Upper lobe of left lung (tissue), 6 donors: ENCODE data around the gene EMC1. TPM values are rescaled to one million over a fixed set of nuclear protein-coding genes. Genes with fewer than 3 reads are reported as not detected.
"Not testable (repeated sequence)": the region's sequence is repeated elsewhere in the genome, so short reads cannot be mapped to it uniquely, and the experiment has no call there.

Experiments used
- ATAC-seq, 2 donors: fragments of 200-7000 bp; cut with Tn5 transposase; one replicate each; pipeline ENCODE4 v1.9.1; 2022; ENCODE audit warnings: mild to moderate bottlenecking in 2 of 2, moderate library complexity in 2 of 2; ENCODE audit not compliant: low FRiP score in 2 of 2
- DNase-seq, 2 donors: peaks; one replicate each; pipeline ENCODE4 v3.0.0-alpha.2; 2019 to 2020
- H3K27ac ChIP-seq, 4 donors: fragments of 200-600 bp; sonication (generic); one replicate each; pipeline ENCODE4 v1.5.1; 2016 to 2019
- H3K27me3 ChIP-seq, 4 donors: fragments of 200-600 bp; sonication (generic); one replicate each; pipeline ENCODE4 v1.5.1; 2017 to 2019
- H3K36me3 ChIP-seq, 4 donors: fragments of 200-600 bp; sonication (generic); one replicate each; pipeline ENCODE4 v1.5.1; 2016 to 2019
- H3K4me1 ChIP-seq, 4 donors: fragments of 200-600 bp; sonication (generic); one replicate each; pipeline ENCODE4 v1.5.1; 2018 to 2019
- H3K4me3 ChIP-seq, 4 donors: fragments of 200-600 bp; sonication (generic); one replicate each; pipeline ENCODE4 v1.5.1; 2017 to 2019; ENCODE audit warnings: mild to moderate bottlenecking in 2 of 4, moderate library complexity in 1 of 4
- H3K9me3 ChIP-seq, 4 donors: fragments of 200-600 bp; sonication (generic); one replicate each; pipeline ENCODE4 v1.5.1; 2018 to 2019
- CTCF ChIP-seq, 6 experiments: fragments of 450-650 bp in 4 of 6; fragments of 200-600 bp in 2 of 6; sonication (generic) in 2 of 6; IDR thresholded peaks; one replicate each; pipeline ENCODE4 v1.5.1; 2016 to 2019; ENCODE audit warnings: antibody characterized with exemption in 6 of 6
- EP300 ChIP-seq, 4 donors: sonication (generic); formaldehyde crosslinking; IDR thresholded peaks; one replicate each; pipeline ENCODE4 v1.5.1; 2017; ENCODE audit warnings: antibody characterized with exemption in 4 of 4, control low read depth in 2 of 4
- POLR2A ChIP-seq, 4 donors: fragments of 450-650 bp; IDR thresholded peaks; one replicate each; pipeline ENCODE4 v1.5.1; 2016 to 2017; ENCODE audit warnings: antibody characterized with exemption in 4 of 4, mild to moderate bottlenecking in 2 of 4
- POLR2AphosphoS5 ChIP-seq, 2 donors: sonication (generic); formaldehyde crosslinking; IDR thresholded peaks; one replicate each; pipeline ENCODE4 v1.5.1; 2017; ENCODE audit warnings: antibody characterized with exemption in 2 of 2
- WGBS, 2 donors: methylation state at CpG; one replicate each; pipeline ENCODE4 v1.1.5; 2017 to 2018; 5-methylcytosine and 5-hydroxymethylcytosine counted together
- total RNA-seq, 6 donors: library from RNA; depleted of rRNA in 4 of 6; stranded (reverse); fragments of >200 nt in 4 of 6; gene quantifications; one replicate each; pipeline versions ENCODE4 v1.1.0 to v1.2.1, GENCODE V29; 2016 to 2021
- donor health status: DM: no; HTN: no; CAD: no; lungs with moderate emphysema.
- donor health status: DM: no; HTN: yes; CAD: no; lungs with severe emphysema.

Gene EMC1
- total RNA-seq, 6 donors from 2014 or later, result 31.7 to 65.0 (median 41.9) TPM

GRCh38 chr1:19220080-19220846 lies 31.1 kb downstream of the EMC1 start:
- DNase-seq, result no peak
- ATAC-seq, result no peak
- Histone ChIP-seq H3K9me3 (no peaks in the 10 kb centered on the region), H3K27me3 (no peaks in the 10 kb centered on the region), H3K36me3 (peaks cover 21 to 92% (median 57%) of the 10 kb centered on the region in 4 donors), H3K4me3 (no peak overlapping the region), H3K4me1 (peaks cover 0 to 4% (median 2%) of the 10 kb centered on the region in 4 donors), H3K27ac (peak overlapping the region in 1 of 4 donors; percentile 72)
- WGBS, 2 donors, result 92 to 99% methylated on average over 8 of the region's 8 CpGs
- TF ChIP-seq EP300 (IDR thresholded peaks at IDR 0.05) (no peak), POLR2AphosphoS5 (IDR thresholded peaks at IDR 0.05) (no peak), CTCF (IDR thresholded peaks at IDR 0.05) (no peak), POLR2A (IDR thresholded peaks at IDR 0.05) (no peak)

GRCh38 chr1:19219451-19219850 lies 31.9 kb downstream of the EMC1 start:
- H3K27me3 ChIP-seq, result no peaks in the 10 kb centered on the region
- TF ChIP-seq CTCF (IDR thresholded peaks at IDR 0.05), result no peak
- TF ChIP-seq EP300 (IDR thresholded peaks at IDR 0.05), result no peak
- TF ChIP-seq POLR2A (IDR thresholded peaks at IDR 0.05), result no peak
- TF ChIP-seq POLR2AphosphoS5 (IDR thresholded peaks at IDR 0.05), result no peak
- no peak overlapping the region for H3K27ac ChIP-seq
- no peaks in the 10 kb centered on the region for H3K9me3 ChIP-seq
- no peak overlapping the region for H3K4me3 ChIP-seq
- 95% methylated on average over 6 to 7 of the region's 7 CpGs for WGBS, 2 donors
- no peak for ATAC-seq
- H3K36me3 ChIP-seq, result peaks cover 18 to 84% (median 50%) of the 10 kb centered on the region in 4 donors
- peaks cover 0 to 4% (median 2%) of the 10 kb centered on the region in 4 donors for H3K4me1 ChIP-seq
- DNase-seq, result no peak

- peaks cover 7 to 18% (median 10%) of the 10 kb centered on the region in 4 donors for H3K4me1 ChIP-seq
- not testable (repeated sequence) for H3K27ac ChIP-seq, H3K4me3 ChIP-seq, DNase-seq, H3K27me3 ChIP-seq, ATAC-seq, H3K9me3 ChIP-seq
- WGBS, 2 donors, result 91 to 99% methylated on average over 4 of the region's 4 CpGs
- H3K36me3 ChIP-seq, result peaks cover 16 to 68% (median 25%) of the 10 kb centered on the region in 4 donors
These were observed 34.7 kb downstream of the EMC1 start for GRCh38 chr1:19216585-19216984.

- WGBS, 2 donors, result 97 to 100% methylated on average over 1 of the region's 1 CpG
- H3K36me3 ChIP-seq, result peaks cover 2 to 38% (median 8%) of the 10 kb centered on the region in 4 donors
These were observed 37.7 kb downstream of the EMC1 start for GRCh38 chr1:19213580-19213979.

GRCh38 chr1:19212167-19212566 lies 39.2 kb downstream of the EMC1 start:
- Histone ChIP-seq H3K9me3 (no peaks in the 10 kb centered on the region), H3K27ac (no peak overlapping the region), H3K36me3 (peaks cover 0 to 24% (median 6%) of the 10 kb centered on the region in 4 donors), H3K4me3 (no peak overlapping the region), H3K27me3 (no peaks in the 10 kb centered on the region), H3K4me1 (peaks cover 27 to 49% (median 34%) of the 10 kb centered on the region in 4 donors)
- TF ChIP-seq CTCF (IDR thresholded peaks at IDR 0.05) (no peak), EP300 (IDR thresholded peaks at IDR 0.05) (no peak), POLR2A (IDR thresholded peaks at IDR 0.05) (no peak), POLR2AphosphoS5 (IDR thresholded peaks at IDR 0.05) (no peak)
- ATAC-seq (no peak), DNase-seq (no peak)

More at GRCh38 chr1:19213580-19213979, 37.7 kb downstream of the EMC1 start:
- H3K4me1 ChIP-seq, result peaks cover 18 to 36% (median 24%) of the 10 kb centered on the region in 4 donors
- DNase-seq (no peak), ATAC-seq (no peak)
- no peak overlapping the region for H3K4me3 ChIP-seq
- H3K9me3 ChIP-seq, result no peaks in the 10 kb centered on the region
- TF ChIP-seq POLR2A (IDR thresholded peaks at IDR 0.05) (no peak), EP300 (IDR thresholded peaks at IDR 0.05) (no peak), CTCF (IDR thresholded peaks at IDR 0.05) (no peak), POLR2AphosphoS5 (IDR thresholded peaks at IDR 0.05) (no peak)
- no peak overlapping the region for H3K27ac ChIP-seq
- no peaks in the 10 kb centered on the region for H3K27me3 ChIP-seq
